ENCODE measurements around the gene AKIP1. TPM values are rescaled to one million over a fixed set of nuclear protein-coding genes. Genes with fewer than 3 reads are reported as not detected.
"Not testable (repeated sequence)": the region's sequence is repeated elsewhere in the genome, so short reads cannot be mapped to it uniquely, and the experiment has no call there.

Gene AKIP1, protein sequence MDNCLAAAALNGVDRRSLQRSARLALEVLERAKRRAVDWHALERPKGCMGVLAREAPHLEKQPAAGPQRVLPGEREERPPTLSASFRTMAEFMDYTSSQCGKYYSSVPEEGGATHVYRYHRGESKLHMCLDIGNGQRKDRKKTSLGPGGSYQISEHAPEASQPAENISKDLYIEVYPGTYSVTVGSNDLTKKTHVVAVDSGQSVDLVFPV
- total RNA-seq (2014; rRNA removed; shearing (Covaris generic)) = 24.8 and 37.9 TPM in 2 replicates

GRCh38 chr11:8911029-8911823, at the start of gene AKIP1:
Gene AKIP1 (plus strand): TSS chr11:8911189. CDS start chr11:8911450, 261 bp downstream.
- Histone ChIP-seq H3K4me1 (replicated peaks) (peaks cover 14% of the 10 kb centered on the region), H3K27ac (peak within 1 kb of the TSS; percentile 65), H3K4me3 (peak within 1 kb of the TSS; percentile 86), H3K9me3 (replicated peaks) (no peaks in the 10 kb centered on the region), H3K27me3 (replicated peaks) (no peaks in the 10 kb centered on the region), H3K36me3 (peaks cover 9% of the 10 kb centered on the region; the same call in 1 of the 2 replicates)
- DNase-seq (ENCODE audit: low read depth in 1 of 2, low spot score in 2 of 2) = peak; percentile 77 to 90

DNA sequence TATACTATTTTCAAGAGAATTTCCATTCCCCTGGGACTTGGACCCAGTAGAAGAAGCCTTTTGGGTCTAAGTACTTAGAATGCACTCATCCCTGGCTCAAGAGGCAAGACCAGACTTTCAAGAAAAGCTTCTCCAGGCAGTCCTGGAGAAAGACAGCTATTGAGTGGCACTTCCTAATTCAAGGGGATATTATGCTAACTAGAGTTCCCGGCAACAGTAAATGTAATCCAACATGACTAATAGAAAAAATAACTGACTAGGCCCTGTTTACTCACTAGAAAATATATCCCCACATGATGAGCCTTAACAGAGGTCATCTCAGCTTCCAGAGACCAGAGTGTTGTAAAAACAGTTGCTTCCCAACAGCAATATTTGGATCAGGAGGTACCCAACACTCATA, 47.2 kb upstream of the AKIP1 start:
- Histone ChIP-seq H3K4me1 (replicated peaks) (peaks cover 30% of the 10 kb centered on the region), H3K27me3 (replicated peaks) (no peaks in the 10 kb centered on the region), H3K27ac (peak overlapping the region; percentile 45; the same call in 1 of the 2 replicates), H3K4me3 (no peak overlapping the region), H3K36me3 (no peaks in the 10 kb centered on the region), H3K9me3 (replicated peaks) (no peaks in the 10 kb centered on the region)
- DNase-seq (ENCODE audit: low read depth in 1 of 2, low spot score in 2 of 2) = peak in 1 of 2 experiments; percentile 18

- Histone ChIP-seq H3K27me3 (replicated peaks) (no peaks in the 10 kb centered on the region), H3K4me3 (no peak overlapping the region), H3K36me3 (no peaks in the 10 kb centered on the region), H3K9me3 (replicated peaks) (no peaks in the 10 kb centered on the region), H3K27ac (no peak overlapping the region), H3K4me1 (replicated peaks) (peaks cover 30% of the 10 kb centered on the region)
- DNase-seq (ENCODE audit: low read depth in 1 of 2, low spot score in 2 of 2) = no peak
Observed at GRCh38 chr11:8865304-8865703, 45.7 kb upstream of the AKIP1 start.

DNA sequence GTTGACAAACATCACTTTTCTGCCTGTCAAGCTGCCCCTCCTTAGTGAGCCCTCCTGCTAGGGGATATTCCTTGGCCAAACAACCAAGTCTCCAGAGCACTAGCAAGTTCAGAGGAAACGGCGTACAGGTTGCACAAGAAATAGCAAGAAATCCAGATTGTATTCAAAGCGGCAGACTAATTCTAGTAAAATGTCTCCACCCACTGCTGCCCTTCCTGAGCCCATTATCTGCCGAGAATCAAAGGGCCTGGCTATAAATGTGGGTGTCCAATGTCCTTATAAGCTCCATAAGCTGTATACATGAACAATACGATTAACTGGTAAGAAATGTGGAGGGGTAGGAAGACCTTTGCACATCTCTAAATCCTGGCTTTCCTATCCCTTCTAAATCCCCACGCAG, 44.0 kb upstream of the AKIP1 start:
- Histone ChIP-seq H3K4me3 (no peak overlapping the region), H3K4me1 (replicated peaks) (peaks cover 36% of the 10 kb centered on the region), H3K27ac (no peak overlapping the region), H3K36me3 (no peaks in the 10 kb centered on the region), H3K27me3 (replicated peaks) (no peaks in the 10 kb centered on the region), H3K9me3 (replicated peaks) (no peaks in the 10 kb centered on the region)
- DNase-seq (ENCODE audit: low read depth in 1 of 2, low spot score in 2 of 2) = no peak

- Histone ChIP-seq H3K36me3 (no peaks in the 10 kb centered on the region), H3K4me3 (no peak overlapping the region), H3K4me1 (replicated peaks) (peaks cover 36% of the 10 kb centered on the region), H3K27ac (no peak overlapping the region), H3K27me3 (replicated peaks) (no peaks in the 10 kb centered on the region), H3K9me3 (replicated peaks) (no peaks in the 10 kb centered on the region)
- peak; percentile 41 to 51 for DNase-seq (ENCODE audit: low read depth in 1 of 2, low spot score in 2 of 2)
Observed at GRCh38 chr11:8867931-8868631, 42.9 kb upstream of the AKIP1 start.

- Histone ChIP-seq H3K36me3 (no peaks in the 10 kb centered on the region), H3K4me1 (replicated peaks) (peaks cover 26% of the 10 kb centered on the region), H3K9me3 (replicated peaks) (no peaks in the 10 kb centered on the region), H3K27me3 (replicated peaks) (no peaks in the 10 kb centered on the region), H3K4me3 (peak overlapping the region; percentile 85), H3K27ac (peak overlapping the region; percentile 65)
- peak; percentile 43 to 47 for DNase-seq (ENCODE audit: low read depth in 1 of 2, low spot score in 2 of 2)
Observed at GRCh38 chr11:8870411-8871170, 40.4 kb upstream of the AKIP1 start.

DNA sequence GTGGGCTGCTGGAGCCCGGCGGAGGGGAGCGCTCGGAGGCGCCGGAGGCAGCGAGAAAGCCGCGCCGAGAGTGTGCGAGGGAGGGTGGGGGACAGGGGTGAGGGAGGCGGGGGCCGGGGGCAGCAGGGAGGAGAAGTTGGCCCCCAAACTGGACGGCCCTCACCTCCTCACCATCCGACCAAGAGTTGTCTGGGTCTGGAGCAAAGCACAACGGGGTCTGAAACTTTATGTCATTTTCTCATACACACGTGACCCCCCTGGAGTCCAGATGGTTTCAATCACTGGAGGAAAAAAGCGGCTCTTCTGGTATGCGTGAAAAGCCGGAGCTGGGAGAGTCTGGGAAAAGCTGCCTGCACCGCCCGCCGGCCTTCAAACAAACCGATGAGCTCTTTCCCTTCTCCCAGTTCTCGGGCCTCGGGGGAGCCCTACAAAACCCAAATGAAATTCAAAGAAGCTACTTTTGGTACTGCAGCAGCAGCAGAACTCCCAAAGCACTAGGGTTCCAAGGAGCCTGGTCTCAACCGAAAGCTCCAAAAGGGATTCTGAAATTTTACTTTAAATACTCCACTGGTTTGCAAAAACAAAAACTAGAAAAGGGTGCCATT, 39.7 kb upstream of the AKIP1 start:
- H3K36me3 ChIP-seq = no peaks in the 10 kb centered on the region
- peak overlapping the region; percentile 65; the same call in 1 of the 2 replicates for H3K27ac ChIP-seq
- peak overlapping the region; percentile 85 for H3K4me3 ChIP-seq
- no peaks in the 10 kb centered on the region for H3K27me3 ChIP-seq (replicated peaks)
- no peaks in the 10 kb centered on the region for H3K9me3 ChIP-seq (replicated peaks)
- peaks cover 26% of the 10 kb centered on the region for H3K4me1 ChIP-seq (replicated peaks)
- DNase-seq (ENCODE audit: low read depth in 1 of 2, low spot score in 2 of 2) = peak; percentile 68 to 70

DNA sequence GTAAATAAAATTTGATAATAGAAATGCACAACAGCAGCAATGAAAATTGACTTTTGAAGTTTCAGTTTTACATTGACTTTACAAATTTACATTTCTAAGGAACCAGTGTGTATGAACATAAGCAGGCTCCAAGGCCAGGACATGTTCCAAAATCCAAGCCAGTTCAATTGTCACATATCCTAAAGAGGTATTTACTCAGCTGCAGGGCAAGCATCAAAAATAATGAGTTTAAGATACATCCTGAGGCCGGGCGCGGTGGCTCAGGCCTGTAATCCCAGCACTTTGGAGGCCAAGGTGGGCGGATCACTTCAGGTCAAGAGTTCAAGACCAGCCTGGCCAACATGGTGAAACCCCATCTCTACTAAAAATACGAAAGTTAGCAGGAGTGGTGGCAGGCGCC, 39.0 kb upstream of the AKIP1 start:
- Histone ChIP-seq H3K36me3 (no peaks in the 10 kb centered on the region), H3K4me3 (no peak overlapping the region), H3K27ac (no peak overlapping the region), H3K27me3 (replicated peaks) (no peaks in the 10 kb centered on the region), H3K9me3 (replicated peaks) (no peaks in the 10 kb centered on the region), H3K4me1 (replicated peaks) (peaks cover 20% of the 10 kb centered on the region)
- no peak for DNase-seq (ENCODE audit: low read depth in 1 of 2, low spot score in 2 of 2)

GRCh38 chr11:8873741-8874405, 37.1 kb upstream of the AKIP1 start:
- H3K36me3 ChIP-seq = no peaks in the 10 kb centered on the region
- H3K4me1 ChIP-seq (replicated peaks) = peaks cover 6% of the 10 kb centered on the region; the same call in 1 of the 2 replicates
- H3K27ac ChIP-seq = no peak overlapping the region
- no peak overlapping the region for H3K4me3 ChIP-seq
- H3K9me3 ChIP-seq (replicated peaks) = no peaks in the 10 kb centered on the region
- H3K27me3 ChIP-seq (replicated peaks) = no peaks in the 10 kb centered on the region
- no peak for DNase-seq (ENCODE audit: low read depth in 1 of 2, low spot score in 2 of 2)

- no peaks in the 10 kb centered on the region for H3K9me3 ChIP-seq (replicated peaks)
- no peaks in the 10 kb centered on the region for H3K27me3 ChIP-seq (replicated peaks)
- no peaks in the 10 kb centered on the region for H3K4me1 ChIP-seq (replicated peaks)
- H3K36me3 ChIP-seq = no peaks in the 10 kb centered on the region
- H3K27ac ChIP-seq = no peak overlapping the region
- DNase-seq (ENCODE audit: low read depth in 1 of 2, low spot score in 2 of 2) = no peak
- H3K4me3 ChIP-seq = no peak overlapping the region
Observed at GRCh38 chr11:8878771-8879170, 32.2 kb upstream of the AKIP1 start.

GRCh38 chr11:8881585-8881984, 29.4 kb upstream of the AKIP1 start:
- H3K4me3 ChIP-seq; H3K27me3 ChIP-seq (replicated peaks); H3K4me1 ChIP-seq (replicated peaks); H3K27ac ChIP-seq; DNase-seq (ENCODE audit: low read depth in 1 of 2, low spot score in 2 of 2); H3K36me3 ChIP-seq; H3K9me3 ChIP-seq (replicated peaks): not testable (repeated sequence)

GRCh38 chr11:8886322-8886721, 24.7 kb upstream of the AKIP1 start:
- H3K4me1 ChIP-seq (replicated peaks) = no peaks in the 10 kb centered on the region
- no peaks in the 10 kb centered on the region for H3K9me3 ChIP-seq (replicated peaks)
- no peak overlapping the region for H3K4me3 ChIP-seq
- no peaks in the 10 kb centered on the region for H3K27me3 ChIP-seq (replicated peaks)
- no peak for DNase-seq (ENCODE audit: low read depth in 1 of 2, low spot score in 2 of 2)
- H3K36me3 ChIP-seq = no peaks in the 10 kb centered on the region
- no peak overlapping the region for H3K27ac ChIP-seq

- H3K27me3 ChIP-seq (replicated peaks); H3K27ac ChIP-seq; H3K9me3 ChIP-seq (replicated peaks); H3K4me3 ChIP-seq; H3K36me3 ChIP-seq; DNase-seq (ENCODE audit: low read depth in 1 of 2, low spot score in 2 of 2); H3K4me1 ChIP-seq (replicated peaks): not testable (repeated sequence)
Observed at GRCh38 chr11:8891185-8891584, 19.8 kb upstream of the AKIP1 start.
